ENCODE results near the gene SFMBT2. TPM values are rescaled to one million over a fixed set of nuclear protein-coding genes. Genes with fewer than 3 reads are reported as not detected.
"Not testable (repeated sequence)": the region's sequence is repeated elsewhere in the genome, so short reads cannot be mapped to it uniquely, and the experiment has no call there.

SFMBT2 gene
- total and polyA plus RNA-seq, 10 of the 15 experiments (the other 5 are each of a cell fraction or from before 2014, with no cell fraction given) = 2.8 to 29.6 (median 15.1) TPM

- H3K27me3 ChIP-seq (replicated peaks in 1 of 2; ENCODE audit: control insufficient read depth in 2 of 2, insufficient read depth in 2 of 2, low read length in 1 of 2); H3K4me2 ChIP-seq (ENCODE audit: control insufficient read depth, insufficient read depth); H3K79me2 ChIP-seq (ENCODE audit: control insufficient read depth, insufficient read depth, low read length); H3K9ac ChIP-seq (ENCODE audit: control insufficient read depth, insufficient read depth, low read length); H4K20me1 ChIP-seq (ENCODE audit: control insufficient read depth, insufficient read depth); RAD21 ChIA-PET (ENCODE audit: unreplicated experiment); H3K9me3 ChIP-seq (replicated peaks; ENCODE audit: control insufficient read depth, insufficient read depth, low read length); BruUV-seq (replicated peaks); FAIRE-seq; H3K4me3 ChIP-seq; H3K4me1 ChIP-seq (ENCODE audit: control insufficient read depth, insufficient read depth, low read length); DNase-seq (ENCODE audit: low read depth, low spot score); intact Hi-C loops (cut with micrococcal nuclease; ENCODE audit: unreplicated experiment); CTCF ChIA-PET; POLR2A ChIA-PET; H2AFZ ChIP-seq (ENCODE audit: control insufficient read depth, low read depth, low read length); in situ Hi-C loops (cut with MboI); H3K27ac ChIP-seq (ENCODE audit: control insufficient read depth, insufficient read depth); ATAC-seq: not testable (repeated sequence)
- peaks cover 8 to 30% of the 10 kb centered on the region in 2 experiments for H3K36me3 ChIP-seq (ENCODE audit: control insufficient read depth in 2 of 2, insufficient read depth in 2 of 2, low read length in 1 of 2)
- WGBS (ENCODE audit: insufficient coverage, insufficient replicate concordance, low lambda C conversion rate, missing lambda C conversion rate) = 79% methylated on average over 5 of the region's 5 CpGs
- SMC1A ChIA-PET (ENCODE audit: uncharacterized antibody, unreplicated experiment) = interaction anchor here (0.8 to 1.5 kb wide), 2 partner anchors 9 to 12 kb away, joined by 3 to 5 read pairs; no protein-coding TSS in a partner anchor
- peak; percentile 23; the same call in 1 of the 2 replicates for TF ChIP-seq SPI1 (IDR thresholded peaks at IDR 0.05; ENCODE audit: borderline replicate concordance, insufficient read depth, low read depth, low read length)
Measured at GRCh38 chr10:7190772-7191171, 220.1 kb downstream of the SFMBT2 start.

- Histone ChIP-seq H3K9me3 (replicated peaks; ENCODE audit: control insufficient read depth, insufficient read depth, low read length) (peaks cover 2% of the 10 kb centered on the region; the same call in 2 of the 3 replicates), H3K4me1 (ENCODE audit: control insufficient read depth, insufficient read depth, low read length) (peaks cover 12% of the 10 kb centered on the region), H3K4me3 (no peak overlapping the region), H3K4me2 (ENCODE audit: control insufficient read depth, insufficient read depth) (no peak overlapping the region), H3K27me3 (replicated peaks in 1 of 2; ENCODE audit: control insufficient read depth in 2 of 2, insufficient read depth in 2 of 2, low read length in 1 of 2) (no peaks in the 10 kb centered on the region), H3K27ac (ENCODE audit: control insufficient read depth, insufficient read depth) (no peak overlapping the region), H3K9ac (ENCODE audit: control insufficient read depth, insufficient read depth, low read length) (no peak overlapping the region), H3K36me3 (ENCODE audit: control insufficient read depth in 2 of 2, insufficient read depth in 2 of 2, low read length in 1 of 2) (peaks cover 8 to 30% of the 10 kb centered on the region in 2 experiments), H3K79me2 (ENCODE audit: control insufficient read depth, insufficient read depth, low read length) (no peaks in the 10 kb centered on the region), H2AFZ (ENCODE audit: control insufficient read depth, low read depth, low read length) (no peak overlapping the region), H4K20me1 (ENCODE audit: control insufficient read depth, insufficient read depth) (no peaks in the 10 kb centered on the region)
- DNase-seq (ENCODE audit: low read depth, low spot score) (no peak), ATAC-seq (no peak), FAIRE-seq (no peak)
- ChIA-PET CTCF (no interaction called here), RAD21 (ENCODE audit: unreplicated experiment) (no interaction called here), POLR2A (no interaction called here), SMC1A (ENCODE audit: uncharacterized antibody, unreplicated experiment) (interaction anchor here (0.8 to 1.5 kb wide), 2 partner anchors 10 to 11 kb away, joined by 3 to 5 read pairs; no protein-coding TSS in a partner anchor)
- BruUV-seq (replicated peaks) = no TSS peak
- no peak for TF ChIP-seq ZNF384 (IDR thresholded peaks at IDR 0.05; ENCODE audit: borderline replicate concordance, low read depth, low read length)
- no peak for TF ChIP-seq SMAD5 (IDR thresholded peaks at IDR 0.05; ENCODE audit: low read depth)
- TF ChIP-seq KLF5 (IDR thresholded peaks at IDR 0.05; ENCODE audit: partially characterized antibody) = no peak
- no peak for TF ChIP-seq IKZF1 (conservative IDR thresholded peaks at IDR 0.05)
- TF ChIP-seq HDAC2 (IDR thresholded peaks at IDR 0.05) = no peak
- 98% methylated on average over 11 of the region's 11 CpGs for WGBS (ENCODE audit: insufficient coverage, insufficient replicate concordance, low lambda C conversion rate, missing lambda C conversion rate)
- in situ Hi-C loops (cut with MboI) = no loop called here
- intact Hi-C loops (cut with micrococcal nuclease; ENCODE audit: unreplicated experiment) = no loop called here
Measured at GRCh38 chr10:7189909-7190308, 220.9 kb downstream of the SFMBT2 start.
